GM12873 (cell line): Measurements from ENCODE around the gene NEDD4.

ENCODE experiments used
- CTCF ChIP-seq: IDR thresholded peaks from 2 replicates; pipeline ENCODE4 v1.5.1; 2012; ENCODE audit warnings: low read depth, mild to moderate bottlenecking, moderate library complexity, low read length, control low read depth; ENCODE audit not compliant: insufficient read depth; ENCODE audit errors: missing control alignments

NEDD4 gene

GRCh38 chr15:55909036-55909811, 84.2 kb downstream of the NEDD4 start:
- no peak for TF ChIP-seq CTCF

- no peak for TF ChIP-seq CTCF
Measured at GRCh38 chr15:55907797-55908196, 85.6 kb downstream of the NEDD4 start.

- TF ChIP-seq CTCF = no peak
Measured at GRCh38 chr15:55902981-55903380, 90.4 kb downstream of the NEDD4 start.

GRCh38 chr15:55900019-55900418, 93.4 kb downstream of the NEDD4 start:
- TF ChIP-seq CTCF = no peak

GRCh38 chr15:55899537-55899936, 93.9 kb downstream of the NEDD4 start:
- no peak for TF ChIP-seq CTCF

GRCh38 chr15:55897560-55898336, 95.7 kb downstream of the NEDD4 start:
- TF ChIP-seq CTCF = peak; percentile 86

GRCh38 chr15:55894399-55894965, 98.9 kb downstream of the NEDD4 start:
- TF ChIP-seq CTCF = no peak
